SK-N-SH (cell line): ENCODE data around the gene DLGAP5. TPM values are rescaled to one million over a fixed set of nuclear protein-coding genes. Genes with fewer than 3 reads are reported as not detected.
A peak's percentile ranks its signal among the peaks of the same experiment; 100 is the strongest.

Experiments
- CTCF ChIA-PET: fragments of 300-600, 350-600 bp; formaldehyde crosslinking; extraction: SDS; loops from one replicate; lab custom pipeline; 2021; lab: Yijun Ruan, JAX
- POLR2A ChIA-PET: fragments of 350-600 bp; sonication (Branson Sonifier 250); formaldehyde crosslinking; extraction: SDS; loops from one replicate; lab custom pipeline; 2020; ENCODE audit warnings: antibody characterized with exemption, inconsistent platforms; lab: Yijun Ruan, JAX
- DNase-seq: peaks from one replicate; pipeline ENCODE4 v3.0.0; 2012
- H2AFZ ChIP-seq: fragments of 200-600 bp; sonication (generic); 2 replicates; pipeline ENCODE4 v1.8.1; 2016; ENCODE audit warnings: antibody characterized with exemption, mild to moderate bottlenecking, low read depth
- H3F3A ChIP-seq: fragments of 200-600 bp; sonication (generic); replicated peaks from 2 replicates; pipeline ENCODE3; 2016; ENCODE audit warnings: antibody characterized with exemption, mild to moderate bottlenecking; ENCODE audit not compliant: insufficient read depth
- H3K27ac ChIP-seq, 2 experiments: fragments of 200-500 bp in 1 of 2; fragments of 200-600 bp in 1 of 2; sonication (Bioruptor generic) in 1 of 2; sonication (generic), shearing (Covaris generic) in 1 of 2; 2 replicates each; pipeline versions ENCODE4 v1.5.1 to v1.6.1; 2014 to 2016; ENCODE audit warnings: low read depth in 2 of 2, inconsistent platforms in 1 of 2, low read length in 1 of 2, mild to moderate bottlenecking in 1 of 2, mixed read lengths in 1 of 2
- H3K27me3 ChIP-seq: fragments of 200-600 bp; sonication (generic), shearing (Covaris generic); 2 replicates; pipeline ENCODE4 v1.6.1; 2016; ENCODE audit warnings: mixed run types; ENCODE audit not compliant: insufficient read depth
- H3K36me3 ChIP-seq, 2 experiments: fragments of 200-500 bp in 1 of 2; fragments of 200-600 bp in 1 of 2; sonication (Bioruptor generic) in 1 of 2; sonication (generic) in 1 of 2; replicated peaks in 1 of 2; 2 replicates each; pipeline versions ENCODE3 to v1.5.1; 2014 to 2016; ENCODE audit warnings: low read length in 1 of 2, mild to moderate bottlenecking in 1 of 2; ENCODE audit not compliant: insufficient read depth in 2 of 2, control insufficient read depth in 1 of 2
- H3K4me1 ChIP-seq, 2 experiments: fragments of 200-500 bp in 1 of 2; fragments of 200-600 bp in 1 of 2; sonication (Bioruptor generic) in 1 of 2; sonication (generic), shearing (Covaris generic) in 1 of 2; 2 replicates each; pipeline versions ENCODE4 v1.5.1 to v1.6.1; 2014 to 2016; ENCODE audit warnings: low read depth in 1 of 2, low read length in 1 of 2, mixed run types in 1 of 2; ENCODE audit not compliant: insufficient read depth in 2 of 2, control insufficient read depth in 1 of 2
- H3K4me2 ChIP-seq: fragments of 200-600 bp; sonication (generic), shearing (Covaris generic); 2 replicates; pipeline ENCODE4 v1.6.1; 2017; ENCODE audit warnings: mixed run types
- H3K4me3 ChIP-seq, 2 experiments: fragments of 200-500 bp in 1 of 2; fragments of 200-600 bp in 1 of 2; sonication (Bioruptor generic) in 1 of 2; sonication (generic), shearing (Covaris generic) in 1 of 2; 2 replicates each; pipeline versions ENCODE4 v1.5.1 to v1.8.1; 2014 to 2016; ENCODE audit warnings: low read depth in 2 of 2, inconsistent platforms in 1 of 2, low read length in 1 of 2, mild to moderate bottlenecking in 1 of 2, mixed read lengths in 1 of 2, moderate library complexity in 1 of 2
- H3K79me2 ChIP-seq: fragments of 200-600 bp; sonication (generic); 2 replicates; pipeline ENCODE4 v1.8.1; 2017; ENCODE audit warnings: mild to moderate bottlenecking; ENCODE audit not compliant: insufficient read depth
- H3K9ac ChIP-seq: fragments of 200-600 bp; sonication (generic); 2 replicates; pipeline ENCODE4 v1.6.1; 2017; ENCODE audit warnings: mixed run types
- H3K9me2 ChIP-seq: fragments of 200-600 bp; sonication (generic); 2 replicates; pipeline ENCODE4 v1.6.1; 2017; ENCODE audit warnings: mixed run types
- H3K9me3 ChIP-seq: fragments of 200-600 bp; sonication (generic); 2 replicates; pipeline ENCODE4 v1.6.1; 2017; ENCODE audit warnings: mixed run types, mild to moderate bottlenecking, moderate library complexity
- H4K20me1 ChIP-seq: fragments of 200-600 bp; sonication (generic); 2 replicates; pipeline ENCODE4 v1.6.1; 2017; ENCODE audit warnings: mild to moderate bottlenecking, mixed run types; ENCODE audit not compliant: insufficient read depth
- CHD2 ChIP-seq: fragments of 150-350 bp; IDR thresholded peaks from 2 replicates; pipeline ENCODE4 v1.6.1; 2018; ENCODE audit warnings: low read length; ENCODE audit not compliant: partially characterized antibody
- EP300 ChIP-seq, 2 experiments: IDR thresholded peaks; 2 replicates each; pipeline versions ENCODE4 v1.4.0 to v1.6.1; 2012; ENCODE audit warnings: borderline replicate concordance in 1 of 2, low read depth in 1 of 2, low read length in 1 of 2
- GABPA ChIP-seq: IDR thresholded peaks from 2 replicates; pipeline ENCODE4 v1.4.0; 2012; ENCODE audit warnings: low read depth, mild to moderate bottlenecking
- GATA2 ChIP-seq: sonication (generic); formaldehyde crosslinking; IDR thresholded peaks from 2 replicates; pipeline ENCODE4 v1.5.0; 2020; ENCODE audit warnings: mild to moderate bottlenecking, missing genetic modification reagents
- NFIC ChIP-seq: IDR thresholded peaks from 2 replicates; pipeline ENCODE4 v1.4.0; 2012; ENCODE audit warnings: borderline replicate concordance
- RCOR1 ChIP-seq: fragments of 150-350 bp; IDR thresholded peaks from 2 replicates; pipeline ENCODE4 v1.6.1; 2017; ENCODE audit warnings: antibody characterized with exemption, low read length
- REST ChIP-seq: IDR thresholded peaks from 2 replicates; pipeline ENCODE4 v1.6.1; 2012; ENCODE audit warnings: mild to moderate bottlenecking, low read depth, low read length, moderate library complexity
- TAF1 ChIP-seq: IDR thresholded peaks from 2 replicates; pipeline ENCODE4 v1.6.1; 2012; ENCODE audit warnings: low read depth, mild to moderate bottlenecking, low read length, moderate library complexity, borderline replicate concordance
- WGBS: methylation state at CpG from one replicate; pipeline ENCODE4 v1.1.6; 2017; ENCODE audit warnings: low lambda C conversion rate; 5-methylcytosine and 5-hydroxymethylcytosine counted together
- polyA plus RNA-seq, 3 experiments: library from polyadenylated mRNA; depleted of rRNA; stranded (reverse); fragments of >200 nt; gene quantifications; 2 replicates each; pipeline ENCODE4 v1.2.3, GENCODE V29; 2012

Gene DLGAP5
- polyA plus RNA-seq, 1 of the 3 experiments (the other 2 are of a cell fraction): 6.4 TPM

GRCh38 chr14:55116246-55117030 is 74.9 kb downstream of the DLGAP5 start:
- Histone ChIP-seq H3K4me1 (peaks cover 0 to 18% of the 10 kb centered on the region in 2 experiments; a peak in 1 of 4 replicates), H3K79me2 (no peaks in the 10 kb centered on the region), H3K4me3 (no peak overlapping the region), H2AFZ (no peak overlapping the region), H3K27me3 (no peaks in the 10 kb centered on the region), H3K4me2 (no peak overlapping the region), H3K9me3 (no peaks in the 10 kb centered on the region), H3K27ac (peak overlapping the region in 1 of 2 experiments; percentile 83; a peak in 2 of 4 replicates), H4K20me1 (no peaks in the 10 kb centered on the region), H3K9me2 (no peaks in the 10 kb centered on the region), H3F3A (no peaks in the 10 kb centered on the region), H3K36me3 (no peaks in the 10 kb centered on the region), H3K9ac (no peak overlapping the region)
- CTCF ChIA-PET: interaction anchor here (1.3 to 2.1 kb wide), 3 partner anchors 21 to 45 kb away, joined by 4 to 6 read pairs (median 4); no protein-coding TSS in a partner anchor
- 72% methylated on average over 8 of the region's 11 CpGs for WGBS
- peak; percentile 65; the same call in 1 of the 2 replicates for TF ChIP-seq GATA2
- TF ChIP-seq GABPA: no peak
- peak; percentile 45 for TF ChIP-seq CHD2
- peak; percentile 52 for TF ChIP-seq RCOR1
- peak in 1 of 2 experiments; percentile 56; a peak in 1 of 4 replicates for TF ChIP-seq EP300 (IDR thresholded peaks at IDR 0.05; ENCODE audit: borderline replicate concordance in 1 of 2, low read depth in 1 of 2, low read length in 1 of 2)
- DNase-seq: no peak
- POLR2A ChIA-PET: no interaction called here

- Histone ChIP-seq H3K4me1 (peaks cover 0 to 18% of the 10 kb centered on the region in 2 experiments; a peak in 1 of 4 replicates), H3K4me3 (no peak overlapping the region), H3K79me2 (no peaks in the 10 kb centered on the region), H3K9me3 (no peaks in the 10 kb centered on the region), H3K27me3 (no peaks in the 10 kb centered on the region), H3K27ac (peak overlapping the region in 1 of 2 experiments; percentile 83; a peak in 2 of 4 replicates), H4K20me1 (no peaks in the 10 kb centered on the region), H3K36me3 (no peaks in the 10 kb centered on the region), H3K4me2 (no peak overlapping the region), H3K9ac (no peak overlapping the region), H3K9me2 (no peaks in the 10 kb centered on the region), H3F3A (no peaks in the 10 kb centered on the region), H2AFZ (no peak overlapping the region)
- 76% methylated on average over 2 of the region's 4 CpGs for WGBS
- ChIA-PET CTCF (interaction anchor here (0.9 to 1.3 kb wide), 2 partner anchors 26 to 64 kb away, joined by 3 to 4 read pairs; no protein-coding TSS in a partner anchor), POLR2A (interaction anchor here (0.6 kb wide), 1 partner anchor 19 kb away, joined by 4 read pairs; no protein-coding TSS in a partner anchor)
- DNase-seq: peak; percentile 49
- TF ChIP-seq REST (no peak), TAF1 (no peak), NFIC (no peak)
Measured at GRCh38 chr14:55115861-55116245, 75.5 kb downstream of the DLGAP5 start.
